Measurements from ENCODE around the gene NFIA. TPM values are rescaled to one million over a fixed set of nuclear protein-coding genes. Genes with fewer than 3 reads are reported as not detected.

Gene NFIA
- total and polyA plus RNA-seq, 2 donors (not counting 1 experiment from before 2014, with no cell fraction given): 0.28 to 0.54 TPM

DNA sequence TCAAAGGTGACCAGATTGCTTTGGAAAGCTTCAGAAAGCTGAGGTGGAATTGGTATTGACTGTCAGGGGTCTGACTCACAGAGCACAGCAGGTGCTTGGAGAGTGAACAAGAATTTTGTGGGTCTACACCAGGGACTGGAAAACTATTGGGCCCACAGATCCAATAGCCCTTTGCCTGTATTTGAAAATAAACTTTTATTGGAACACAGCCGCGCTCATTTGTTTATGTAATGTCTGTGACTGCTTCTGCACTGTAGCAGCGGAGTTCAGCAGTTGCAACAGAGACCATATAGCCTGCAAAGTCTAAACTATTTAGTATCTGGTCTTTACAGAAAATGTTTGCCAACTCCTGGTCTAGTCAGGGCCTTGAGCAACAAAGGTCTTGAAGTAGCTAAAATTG lies 315.6 kb downstream of the NFIA start:
- H3K9me3 Mint-ChIP-seq (ENCODE audit: insufficient read depth): no peaks in the 10 kb centered on the region
- Histone ChIP-seq H3K79me2 (ENCODE audit: control insufficient read depth, insufficient read depth, low read length) (no peaks in the 10 kb centered on the region), H3K9ac (ENCODE audit: low read length) (no peak overlapping the region), H3K4me3 (ENCODE audit: control extremely low read depth in 1 of 5, extremely low read depth in 1 of 5, insufficient read depth in 1 of 5, low read depth in 2 of 5, low read length in 4 of 5) (no peak overlapping the region), H3K9me3 (ENCODE audit: control extremely low read depth in 1 of 3, control insufficient read depth in 2 of 3, insufficient read depth in 1 of 3, low read length in 2 of 3) (no peaks in the 10 kb centered on the region), H3K36me3 (replicated peaks in 1 of 2; ENCODE audit: control extremely low read depth in 1 of 2, control insufficient read depth in 1 of 2, extremely low read depth in 1 of 2, insufficient read depth in 2 of 2, low read length in 1 of 2) (no peaks in the 10 kb centered on the region), H2AFZ (ENCODE audit: insufficient read depth, low read depth, low read length, poor library complexity, severe bottlenecking) (no peak overlapping the region), H3K4me2 (replicated peaks; ENCODE audit: low read depth, low read length, poor library complexity, severe bottlenecking) (no peak overlapping the region), H3K27ac (ENCODE audit: low read length in 2 of 2) (no peak overlapping the region), H4K20me1 (ENCODE audit: control insufficient read depth, insufficient read depth, low read length, poor library complexity, severe bottlenecking) (no peaks in the 10 kb centered on the region), H3K4me1 (ENCODE audit: control insufficient read depth in 2 of 2, insufficient read depth in 2 of 2, low read length in 2 of 2) (no peaks in the 10 kb centered on the region), H3K27me3 (replicated peaks in 1 of 4; ENCODE audit: control extremely low read depth in 1 of 4, control insufficient read depth in 3 of 4, insufficient read depth in 4 of 4, low read length in 3 of 4) (no peaks in the 10 kb centered on the region)
- ChIA-PET CTCF (no interaction called here), POLR2A (no interaction called here)
- TF ChIP-seq, protein P1, sequence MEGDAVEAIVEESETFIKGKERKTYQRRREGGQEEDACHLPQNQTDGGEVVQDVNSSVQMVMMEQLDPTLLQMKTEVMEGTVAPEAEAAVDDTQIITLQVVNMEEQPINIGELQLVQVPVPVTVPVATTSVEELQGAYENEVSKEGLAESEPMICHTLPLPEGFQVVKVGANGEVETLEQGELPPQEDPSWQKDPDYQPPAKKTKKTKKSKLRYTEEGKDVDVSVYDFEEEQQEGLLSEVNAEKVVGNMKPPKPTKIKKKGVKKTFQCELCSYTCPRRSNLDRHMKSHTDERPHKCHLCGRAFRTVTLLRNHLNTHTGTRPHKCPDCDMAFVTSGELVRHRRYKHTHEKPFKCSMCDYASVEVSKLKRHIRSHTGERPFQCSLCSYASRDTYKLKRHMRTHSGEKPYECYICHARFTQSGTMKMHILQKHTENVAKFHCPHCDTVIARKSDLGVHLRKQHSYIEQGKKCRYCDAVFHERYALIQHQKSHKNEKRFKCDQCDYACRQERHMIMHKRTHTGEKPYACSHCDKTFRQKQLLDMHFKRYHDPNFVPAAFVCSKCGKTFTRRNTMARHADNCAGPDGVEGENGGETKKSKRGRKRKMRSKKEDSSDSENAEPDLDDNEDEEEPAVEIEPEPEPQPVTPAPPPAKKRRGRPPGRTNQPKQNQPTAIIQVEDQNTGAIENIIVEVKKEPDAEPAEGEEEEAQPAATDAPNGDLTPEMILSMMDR (IDR thresholded peaks at IDR 0.05): no peak
- TF ChIP-seq EZH2 (IDR thresholded peaks at IDR 0.05; ENCODE audit: borderline replicate concordance, insufficient read depth, low read depth, low read length, poor library complexity, severe bottlenecking): no peak
- H3K4me1 Mint-ChIP-seq: no peaks in the 10 kb centered on the region
- no peak for ATAC-seq (ENCODE audit: low read depth)
- H3K4me3 Mint-ChIP-seq: no peak overlapping the region
- H3K27ac Mint-ChIP-seq: no peak overlapping the region
- H3K27me3 Mint-ChIP-seq: peaks cover 8% of the 10 kb centered on the region
- intact Hi-C loops (cut with micrococcal nuclease): no loop called here
- 96% methylated on average over 3 of the region's 3 CpGs for WGBS (ENCODE audit: insufficient coverage)
- DNase-seq: no peak

DNA sequence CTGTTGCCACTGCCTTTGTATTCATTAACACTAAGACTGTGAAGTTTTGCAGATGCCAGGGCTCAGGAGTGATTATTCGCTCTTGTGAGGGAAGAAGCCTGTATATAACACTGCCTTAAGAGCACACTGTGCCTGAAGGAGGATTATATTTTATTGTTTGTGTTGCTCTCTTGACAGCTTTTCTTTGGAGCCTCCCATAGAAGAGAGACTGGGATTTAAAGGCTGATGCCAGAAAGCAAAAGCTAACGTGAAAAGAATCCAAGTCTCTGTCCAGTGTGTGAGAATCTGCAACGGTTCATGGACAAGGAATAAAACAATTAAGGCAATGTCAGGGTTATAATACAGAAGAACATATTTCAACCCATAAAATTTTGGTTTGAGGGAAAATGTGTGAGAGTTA lies 316.8 kb downstream of the NFIA start:
- Histone ChIP-seq H4K20me1 (ENCODE audit: control insufficient read depth, insufficient read depth, low read length, poor library complexity, severe bottlenecking) (no peaks in the 10 kb centered on the region), H3K4me2 (replicated peaks; ENCODE audit: low read depth, low read length, poor library complexity, severe bottlenecking) (no peak overlapping the region), H3K4me1 (ENCODE audit: control insufficient read depth in 2 of 2, insufficient read depth in 2 of 2, low read length in 2 of 2) (no peaks in the 10 kb centered on the region), H3K9ac (ENCODE audit: low read length) (no peak overlapping the region), H2AFZ (ENCODE audit: insufficient read depth, low read depth, low read length, poor library complexity, severe bottlenecking) (no peak overlapping the region), H3K36me3 (replicated peaks in 1 of 2; ENCODE audit: control extremely low read depth in 1 of 2, control insufficient read depth in 1 of 2, extremely low read depth in 1 of 2, insufficient read depth in 2 of 2, low read length in 1 of 2) (no peaks in the 10 kb centered on the region), H3K9me3 (ENCODE audit: control extremely low read depth in 1 of 3, control insufficient read depth in 2 of 3, insufficient read depth in 1 of 3, low read length in 2 of 3) (no peaks in the 10 kb centered on the region), H3K79me2 (ENCODE audit: control insufficient read depth, insufficient read depth, low read length) (no peaks in the 10 kb centered on the region), H3K27ac (ENCODE audit: low read length in 2 of 2) (no peak overlapping the region), H3K27me3 (replicated peaks in 1 of 4; ENCODE audit: control extremely low read depth in 1 of 4, control insufficient read depth in 3 of 4, insufficient read depth in 4 of 4, low read length in 3 of 4) (no peaks in the 10 kb centered on the region), H3K4me3 (ENCODE audit: control extremely low read depth in 1 of 5, extremely low read depth in 1 of 5, insufficient read depth in 1 of 5, low read depth in 2 of 5, low read length in 4 of 5) (no peak overlapping the region)
- Mint-ChIP-seq H3K27ac (no peak overlapping the region), H3K4me3 (no peak overlapping the region), H3K9me3 (ENCODE audit: insufficient read depth) (no peaks in the 10 kb centered on the region), H3K4me1 (peaks cover 2% of the 10 kb centered on the region), H3K27me3 (peaks cover 18% of the 10 kb centered on the region)
- no peak for DNase-seq
- ChIA-PET POLR2A (no interaction called here), CTCF (no interaction called here)
- intact Hi-C loops (cut with micrococcal nuclease): no loop called here
- 80% methylated on average over 1 of the region's 3 CpGs for WGBS (ENCODE audit: insufficient coverage)
- TF ChIP-seq EZH2 (IDR thresholded peaks at IDR 0.05; ENCODE audit: borderline replicate concordance, insufficient read depth, low read depth, low read length, poor library complexity, severe bottlenecking): no peak
- TF ChIP-seq, protein P1 (IDR thresholded peaks at IDR 0.05): no peak
- ATAC-seq (ENCODE audit: low read depth): no peak

Data from B cell (primary cell).